Stimulated activated CD4-positive, alpha-beta T cell treated with anti-CD3 and anti-CD28 coated beads, Interleukin-1b, Interleukin-23, amount 100 ng/mL, for 4 hours (primary cell): ENCODE data around the gene SLC31A2.
A peak's percentile ranks its signal among the peaks of the same experiment; 100 is the strongest.

Experiments
- DNase-seq, 2 donors: peaks; one replicate each; pipeline ENCODE4 v3.0.0-alpha.2; 2020; ENCODE audit warnings: low read depth in 2 of 2

Gene SLC31A2

GRCh38 chr9:113151696-113152630 is 1.2 kb downstream of the SLC31A2 start:
- no peak for DNase-seq

GRCh38 chr9:113152699-113153098 is 1.9 kb downstream of the SLC31A2 start:
- DNase-seq = no peak

- no peak for DNase-seq
Observed at GRCh38 chr9:113153599-113153998, 2.8 kb downstream of the SLC31A2 start.

DNA sequence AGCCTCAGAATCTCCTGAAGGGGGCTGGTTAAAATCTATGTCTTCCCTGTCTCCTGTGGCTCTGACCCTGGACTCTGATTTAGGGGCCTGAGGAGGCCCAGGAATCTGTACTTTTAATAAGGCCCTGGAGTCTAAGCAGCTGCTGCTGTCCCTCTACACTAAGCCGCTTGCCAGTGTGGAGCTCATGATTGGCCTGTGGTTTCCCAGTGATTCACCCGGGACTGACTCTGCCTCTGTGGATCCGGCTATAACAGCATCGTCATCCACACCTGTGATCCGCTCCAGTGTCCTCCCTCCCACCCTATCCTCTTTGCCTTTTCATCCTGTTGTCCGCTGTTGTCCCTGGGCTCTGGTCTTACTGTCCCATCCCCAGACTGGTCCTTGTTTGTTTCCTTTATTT is 3.7 kb downstream of the SLC31A2 start:
- DNase-seq = no peak

DNA sequence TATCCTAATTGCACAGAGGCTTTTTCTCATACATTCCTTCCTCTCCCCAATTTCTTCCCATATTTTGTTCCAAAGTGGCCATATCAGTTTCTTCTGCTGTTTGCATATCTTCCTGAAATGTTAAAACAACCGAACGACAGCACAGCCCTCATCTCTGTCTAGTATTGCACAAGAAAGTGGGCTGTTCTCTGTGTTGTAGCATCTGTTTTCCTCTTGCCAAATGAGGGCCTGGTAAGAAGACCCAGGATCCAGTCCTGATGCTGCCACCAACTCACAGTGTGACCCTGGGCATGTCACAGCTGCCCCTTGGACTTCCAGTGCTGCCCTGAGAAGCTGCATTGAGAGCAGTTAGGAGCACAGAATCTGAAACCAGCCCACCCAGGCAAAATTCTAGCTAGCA is 4.1 kb downstream of the SLC31A2 start:
- no peak for DNase-seq

DNA sequence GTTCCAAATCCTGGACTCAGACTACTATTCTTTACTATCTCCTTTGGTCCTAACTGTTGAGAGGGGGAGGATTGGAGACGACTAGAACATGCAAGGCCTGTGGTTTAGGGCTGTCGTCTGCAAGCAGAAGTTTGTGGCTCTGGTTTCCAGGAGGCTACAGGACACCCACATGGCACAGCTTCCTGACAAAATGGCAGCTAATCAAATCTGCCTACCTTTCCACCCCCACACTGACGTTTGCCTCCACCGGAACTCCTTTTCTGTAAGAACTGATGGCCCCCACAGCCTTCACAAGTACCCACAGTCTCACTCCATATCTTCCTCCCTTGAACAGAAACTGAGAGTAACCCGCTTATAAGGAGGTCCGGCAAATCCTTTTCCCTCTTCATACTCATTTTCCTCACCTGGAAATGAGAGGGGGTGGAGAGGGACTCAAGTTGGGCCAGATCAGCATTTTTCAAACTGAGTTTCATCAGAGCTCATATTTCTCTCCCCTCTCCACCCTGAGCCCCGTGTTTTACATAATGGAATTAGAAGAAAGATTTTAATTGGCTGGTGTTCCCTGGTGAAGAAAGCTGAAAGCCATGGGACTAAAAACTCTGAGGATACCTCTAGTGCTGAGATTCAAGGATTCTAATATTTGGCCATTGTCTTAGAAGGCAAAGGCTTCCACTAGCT is 5.2 kb downstream of the SLC31A2 start:
- DNase-seq = peak in 1 of 2 donors; percentile 18

GRCh38 chr9:113156880-113157279 is 6.1 kb downstream of the SLC31A2 start:
- no peak for DNase-seq

GRCh38 chr9:113158446-113158845 is 7.6 kb downstream of the SLC31A2 start:
- DNase-seq = no peak

GRCh38 chr9:113160571-113160970 is 9.8 kb downstream of the SLC31A2 start:
- no peak for DNase-seq

DNA sequence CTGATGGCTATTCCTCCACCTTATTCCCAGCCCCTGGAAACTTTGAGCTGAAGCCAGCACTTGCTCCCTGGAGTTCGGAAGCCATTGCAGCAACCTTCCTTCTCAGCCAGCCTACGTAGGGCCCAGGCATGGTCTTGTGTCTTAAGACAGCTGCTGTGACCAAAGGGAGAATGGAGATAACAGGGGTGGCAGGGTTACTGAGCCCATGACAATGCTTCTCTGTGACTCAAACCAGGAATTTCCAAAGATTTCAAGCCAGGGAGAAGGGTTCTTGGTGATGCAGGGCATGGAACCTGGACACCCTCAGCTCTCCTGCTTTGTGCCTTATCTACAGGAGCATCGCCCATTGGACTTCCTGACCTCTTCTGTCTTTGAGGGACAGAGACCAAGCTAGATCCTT is 12.2 kb downstream of the SLC31A2 start:
- no peak for DNase-seq

DNA sequence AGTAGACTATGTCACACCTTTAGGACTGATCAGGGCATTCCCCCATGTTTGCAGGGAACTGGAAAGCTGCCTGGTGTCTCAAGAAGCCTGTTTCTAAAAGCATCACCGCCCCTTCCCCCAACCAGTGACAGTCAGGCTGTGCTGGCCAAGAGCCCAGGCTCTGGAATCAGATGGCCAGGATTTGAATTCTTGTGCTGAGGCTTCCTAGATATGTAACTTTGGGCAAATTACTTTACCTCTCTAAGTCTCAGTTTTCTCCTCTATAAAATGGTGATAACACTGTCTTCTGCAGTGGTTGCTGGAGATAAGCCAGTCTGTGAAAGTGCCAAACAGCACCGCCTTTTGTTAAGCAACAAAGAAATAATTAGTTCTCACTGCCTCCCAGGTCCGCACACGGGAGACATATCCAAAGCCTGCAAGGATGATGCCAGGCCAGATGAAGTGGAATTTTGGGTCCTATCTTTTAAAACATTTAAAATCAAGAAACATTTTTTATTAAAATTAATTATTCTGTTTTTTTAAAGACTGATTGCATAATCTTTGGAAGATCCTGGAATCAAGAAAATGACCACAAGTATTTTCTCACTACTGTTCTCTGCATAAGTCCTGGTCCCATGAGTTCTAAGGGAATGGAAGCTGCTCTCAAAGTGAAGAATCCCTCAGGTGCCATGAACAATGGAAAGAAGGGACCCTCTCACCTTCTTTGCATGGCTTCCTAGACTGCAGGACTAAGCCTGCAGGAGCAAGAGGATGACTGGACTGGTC is 13.9 kb downstream of the SLC31A2 start:
- no peak for DNase-seq

DNA sequence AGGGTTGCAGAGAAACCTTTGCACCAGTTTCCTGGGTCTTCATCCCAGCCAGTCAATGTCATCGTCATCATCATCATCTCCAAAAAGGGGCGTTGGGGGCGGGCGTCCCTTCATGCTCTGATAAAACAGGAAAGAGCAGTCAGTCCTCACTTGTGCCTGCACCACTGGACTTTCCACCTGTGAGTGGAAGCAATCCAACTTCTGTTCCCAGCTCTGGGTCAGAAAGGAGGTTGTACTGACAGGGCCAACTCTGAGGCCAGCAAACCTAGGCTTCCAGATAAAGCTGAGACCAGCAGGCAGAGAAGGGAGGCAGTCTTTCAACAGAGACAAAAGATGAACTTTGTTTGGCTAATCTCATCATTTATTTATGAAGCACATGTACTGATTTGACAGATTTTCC is 15.2 kb downstream of the SLC31A2 start:
- no peak for DNase-seq

GRCh38 chr9:113168809-113169208 is 18.0 kb downstream of the SLC31A2 start:
- no peak for DNase-seq

GRCh38 chr9:113173341-113173740 is 22.5 kb downstream of the SLC31A2 start:
- no peak for DNase-seq

GRCh38 chr9:113176803-113177202 is 26.0 kb downstream of the SLC31A2 start:
- no peak for DNase-seq

DNA sequence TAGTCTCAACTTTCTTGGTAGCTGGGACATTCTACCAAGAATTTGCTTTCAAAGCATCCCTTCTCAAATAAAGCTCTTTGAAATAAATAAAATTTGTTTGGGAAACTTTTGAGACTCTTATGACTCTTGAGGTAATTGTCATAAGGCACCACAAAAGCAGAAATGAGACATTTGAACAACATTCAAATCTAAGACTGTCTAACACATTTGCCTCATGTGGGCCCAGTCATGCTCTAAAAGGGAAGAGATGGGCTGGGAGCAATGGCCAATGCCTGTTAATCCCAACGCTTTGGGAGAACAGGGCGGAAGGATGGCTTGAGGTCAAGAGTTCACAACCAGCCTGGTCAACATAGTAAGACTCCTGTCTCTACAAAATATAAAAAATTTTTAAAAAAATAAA is 26.4 kb downstream of the SLC31A2 start:
- no peak for DNase-seq

GRCh38 chr9:113178087-113178486 is 27.3 kb downstream of the SLC31A2 start:
- no peak for DNase-seq

DNA sequence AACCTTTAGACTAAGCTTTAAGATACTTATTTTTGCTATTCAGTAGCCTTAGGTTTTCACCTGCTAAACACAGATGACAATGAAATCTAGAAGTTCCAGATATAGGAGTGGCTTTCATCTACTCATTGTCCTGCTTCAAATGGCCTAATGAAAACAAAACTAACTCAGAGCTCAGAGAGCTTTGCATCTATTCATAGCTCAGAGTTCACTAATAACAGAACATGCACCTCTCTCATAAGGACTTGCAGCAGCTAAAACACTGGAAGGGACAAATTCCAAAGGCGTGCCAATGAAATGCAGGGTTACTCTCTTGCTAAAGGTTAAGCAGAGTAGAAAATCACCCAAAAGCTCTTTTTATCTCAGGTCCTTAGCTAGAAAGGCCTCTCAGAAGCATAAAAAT is 29.0 kb downstream of the SLC31A2 start:
- no peak for DNase-seq

DNA sequence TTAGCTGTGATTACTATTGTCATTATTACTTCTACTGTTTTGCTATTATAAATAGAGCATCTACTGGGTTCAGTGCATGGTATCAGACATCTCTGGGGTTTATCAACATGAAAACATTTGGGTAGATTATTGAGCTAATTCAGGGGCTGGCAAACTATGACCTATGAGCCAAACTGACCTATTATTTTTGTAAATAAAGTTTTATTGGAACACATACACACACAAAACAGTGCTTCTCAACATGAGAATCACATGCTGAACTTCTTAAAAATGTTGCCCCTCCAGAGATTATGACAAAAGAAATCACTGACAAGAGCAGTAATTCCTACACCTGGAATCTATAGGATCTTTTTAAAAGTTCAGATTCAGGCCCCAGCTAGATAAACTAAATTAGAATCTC is 30.4 kb downstream of the SLC31A2 start:
- DNase-seq = no peak

GRCh38 chr9:113183956-113184488 is 33.2 kb downstream of the SLC31A2 start:
- DNase-seq = no peak

DNA sequence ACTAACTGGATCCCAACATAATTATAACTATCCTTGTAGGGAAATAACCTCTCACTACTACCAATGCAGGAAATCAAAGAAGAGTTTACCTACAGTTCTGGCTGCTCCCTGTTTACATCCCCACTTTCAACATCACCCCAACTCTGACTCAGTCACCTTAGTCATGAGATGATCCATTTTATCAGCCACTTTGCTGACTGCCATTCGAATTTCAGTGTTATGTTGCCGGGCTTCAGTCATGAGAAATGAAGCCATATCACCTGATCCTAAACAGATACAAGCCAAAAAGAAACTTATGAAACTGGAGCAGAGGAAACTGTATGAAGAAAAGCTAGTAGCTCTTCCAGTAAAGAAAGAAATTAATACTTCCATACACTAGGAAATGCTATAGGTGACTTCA is 33.7 kb downstream of the SLC31A2 start:
- no peak for DNase-seq

DNA sequence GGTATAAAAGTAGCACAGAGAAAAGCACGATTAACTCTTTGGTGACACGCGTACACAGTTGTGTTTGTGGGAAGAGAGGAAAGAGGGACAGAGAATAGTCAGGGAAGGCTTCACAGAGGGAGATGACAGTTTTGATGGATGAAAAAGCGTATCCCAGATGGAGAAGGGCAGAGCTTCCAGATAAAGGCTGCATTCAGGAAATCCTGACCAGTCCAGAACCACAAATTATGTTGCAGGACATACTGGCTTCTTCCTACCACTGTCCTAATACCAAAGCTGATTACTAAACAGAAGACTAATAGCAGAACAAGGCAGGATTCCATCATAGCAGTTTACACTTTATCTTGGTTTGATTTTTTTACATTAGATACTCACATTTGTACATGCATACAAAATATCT is 34.5 kb downstream of the SLC31A2 start:
- no peak for DNase-seq
